ENCODE results near the gene BCAS1. TPM values are rescaled to one million over a fixed set of nuclear protein-coding genes. Genes with fewer than 3 reads are reported as not detected.

BCAS1 gene
- total RNA-seq, 1 experiment from 2014 or later, result not detected

DNA sequence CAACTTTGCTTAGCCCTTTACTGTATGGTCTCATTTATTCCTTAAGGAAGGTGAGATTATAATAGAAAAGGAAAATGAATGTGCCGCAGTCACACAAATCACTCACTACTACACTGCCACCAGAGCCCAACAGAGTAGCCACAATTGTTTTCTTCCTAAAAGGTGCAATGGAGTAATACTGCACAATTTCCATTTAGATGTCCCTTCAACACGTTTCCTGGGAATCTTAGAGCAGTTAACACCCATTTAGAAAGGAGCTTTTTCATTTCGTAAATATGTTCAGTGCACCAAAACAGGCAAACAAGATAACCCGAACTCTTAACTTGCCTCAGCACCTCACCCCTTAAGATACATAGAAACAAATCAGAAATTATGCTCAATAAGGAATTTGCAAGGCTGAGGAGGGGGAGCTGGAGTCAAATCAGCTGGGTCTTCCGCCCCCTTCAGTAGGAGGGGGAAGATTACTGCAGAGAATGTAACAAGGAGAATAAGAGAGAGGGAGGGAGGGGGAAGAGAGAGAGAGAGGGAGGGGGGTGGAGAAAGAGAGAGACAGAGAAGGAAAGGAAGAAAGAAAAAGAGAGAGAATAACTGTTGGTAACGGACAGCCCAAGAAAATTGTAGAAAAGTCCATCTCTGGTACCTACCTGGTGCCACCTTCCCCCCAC lies 155.5 kb downstream of the BCAS1 start:
- DNase-seq (ENCODE audit: extremely low read depth, low read depth), result no peak

GRCh38 chr20:53914091-53914780 lies 156.2 kb downstream of the BCAS1 start:
- no peak for DNase-seq (ENCODE audit: extremely low read depth, low read depth)

DNA sequence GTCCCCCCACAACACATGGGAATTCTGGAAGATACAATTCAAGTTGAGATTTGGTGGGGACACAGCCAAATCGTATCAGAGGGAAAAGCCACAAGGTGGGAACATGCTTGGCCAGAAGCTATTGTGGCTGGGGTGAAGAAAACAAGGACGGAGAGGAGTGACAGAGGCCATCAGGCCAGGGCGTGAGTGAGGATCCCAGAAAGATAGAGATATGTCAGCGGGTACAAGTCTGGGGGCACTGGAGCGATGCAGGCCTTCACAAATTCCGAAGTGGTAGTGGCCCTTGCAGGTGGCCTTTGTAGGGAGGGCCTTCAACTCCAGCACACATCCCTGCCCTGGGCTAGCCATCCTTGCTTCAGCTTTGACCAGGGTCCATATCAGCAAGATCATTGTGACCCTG lies 159.1 kb downstream of the BCAS1 start:
- no peak for DNase-seq (ENCODE audit: extremely low read depth, low read depth)

DNA sequence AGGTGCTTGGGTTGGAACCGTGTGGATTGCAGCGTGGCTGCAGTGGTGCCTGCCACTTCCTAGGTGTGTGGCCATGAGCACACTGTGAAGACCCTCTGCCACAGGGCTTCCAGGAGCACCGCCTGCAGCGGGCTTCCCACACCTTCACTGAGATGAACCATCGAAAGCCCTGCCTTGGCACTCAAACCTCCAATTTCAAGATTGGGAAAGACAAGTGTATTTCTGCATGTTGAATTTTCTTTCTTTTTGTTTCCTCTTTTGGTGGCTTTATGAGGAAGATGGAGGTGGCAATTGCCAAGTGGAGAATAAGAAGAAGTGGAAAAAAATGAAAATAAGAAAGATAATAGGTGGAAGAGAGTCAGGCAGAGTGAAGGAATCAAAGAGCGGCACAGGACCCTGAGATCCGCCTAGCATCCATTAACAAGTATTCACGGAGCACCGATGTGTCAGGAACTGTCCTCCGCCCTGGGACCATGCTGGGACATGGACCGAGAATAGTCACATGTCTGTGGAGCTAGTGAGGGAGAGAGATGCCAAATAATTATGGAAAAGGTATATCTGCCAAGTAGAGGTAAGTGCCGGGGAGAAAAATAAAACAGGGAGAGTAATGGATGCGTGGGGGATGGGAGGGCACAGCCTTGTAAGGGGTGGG lies 159.9 kb downstream of the BCAS1 start:
- no peak for DNase-seq (ENCODE audit: extremely low read depth, low read depth)

DNA sequence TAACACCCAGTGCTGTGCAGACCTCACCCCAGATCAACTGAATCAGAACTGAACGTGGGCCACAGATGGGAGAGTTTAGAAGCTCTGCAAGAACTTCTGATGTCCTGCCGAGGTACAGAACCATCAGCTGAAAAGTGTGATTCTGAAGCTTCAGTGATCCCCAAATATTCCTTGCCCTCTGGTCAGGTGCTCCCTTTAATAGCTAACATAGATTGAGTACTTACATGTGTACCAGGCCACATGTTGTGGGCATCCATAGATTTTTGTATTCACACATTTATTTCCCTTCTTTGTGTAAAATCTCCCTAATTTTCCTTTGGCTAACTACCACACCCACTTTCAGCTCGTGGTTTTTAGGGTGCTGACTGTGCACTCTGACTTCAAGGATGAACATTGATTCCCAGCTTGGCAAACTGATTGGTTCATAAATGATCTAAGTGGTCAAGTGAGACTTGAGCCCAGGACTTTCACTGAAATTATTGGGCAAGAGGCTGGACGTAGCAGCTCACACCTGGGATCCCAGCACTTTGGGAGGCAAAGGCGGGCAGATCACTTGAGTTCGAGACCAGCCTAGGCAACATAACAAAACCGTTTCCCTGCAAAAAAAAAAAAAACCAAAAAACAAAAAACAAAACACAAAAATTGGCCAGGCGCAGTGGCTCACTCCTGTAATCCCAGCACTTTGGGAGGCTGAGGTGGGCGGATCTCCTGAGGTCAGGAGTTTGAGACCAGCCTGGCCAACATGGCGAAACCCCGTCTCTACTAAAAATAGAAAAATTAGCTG lies 162.2 kb downstream of the BCAS1 start:
- no peak for DNase-seq (ENCODE audit: extremely low read depth, low read depth)

GRCh38 chr20:53905820-53906191 lies 164.6 kb downstream of the BCAS1 start:
- no peak for DNase-seq (ENCODE audit: extremely low read depth, low read depth)

GRCh38 chr20:53905019-53905819 lies 165.2 kb downstream of the BCAS1 start:
- DNase-seq (ENCODE audit: extremely low read depth, low read depth), result no peak

DNA sequence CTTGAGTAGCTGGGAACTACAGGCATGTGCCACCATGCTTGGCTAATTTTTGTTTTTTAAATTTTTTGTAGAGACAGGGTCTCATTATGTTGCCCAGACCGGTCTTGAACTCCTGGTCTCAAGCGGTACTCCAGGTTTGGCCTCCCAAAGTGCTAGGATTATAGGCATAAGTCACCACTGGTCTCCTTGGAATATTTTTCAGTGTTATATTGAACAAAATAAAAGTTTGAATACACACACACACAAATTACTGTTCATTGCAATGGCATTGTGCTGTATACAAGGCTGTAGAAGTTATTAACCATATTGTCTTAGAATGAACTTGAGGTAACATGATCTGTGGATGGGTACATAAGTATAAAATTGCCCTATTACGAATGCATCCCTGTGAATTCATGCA lies 166.1 kb downstream of the BCAS1 start:
- DNase-seq (ENCODE audit: extremely low read depth, low read depth), result no peak

- DNase-seq (ENCODE audit: extremely low read depth, low read depth), result no peak
These were observed 166.8 kb downstream of the BCAS1 start for GRCh38 chr20:53903652-53903987.

DNA sequence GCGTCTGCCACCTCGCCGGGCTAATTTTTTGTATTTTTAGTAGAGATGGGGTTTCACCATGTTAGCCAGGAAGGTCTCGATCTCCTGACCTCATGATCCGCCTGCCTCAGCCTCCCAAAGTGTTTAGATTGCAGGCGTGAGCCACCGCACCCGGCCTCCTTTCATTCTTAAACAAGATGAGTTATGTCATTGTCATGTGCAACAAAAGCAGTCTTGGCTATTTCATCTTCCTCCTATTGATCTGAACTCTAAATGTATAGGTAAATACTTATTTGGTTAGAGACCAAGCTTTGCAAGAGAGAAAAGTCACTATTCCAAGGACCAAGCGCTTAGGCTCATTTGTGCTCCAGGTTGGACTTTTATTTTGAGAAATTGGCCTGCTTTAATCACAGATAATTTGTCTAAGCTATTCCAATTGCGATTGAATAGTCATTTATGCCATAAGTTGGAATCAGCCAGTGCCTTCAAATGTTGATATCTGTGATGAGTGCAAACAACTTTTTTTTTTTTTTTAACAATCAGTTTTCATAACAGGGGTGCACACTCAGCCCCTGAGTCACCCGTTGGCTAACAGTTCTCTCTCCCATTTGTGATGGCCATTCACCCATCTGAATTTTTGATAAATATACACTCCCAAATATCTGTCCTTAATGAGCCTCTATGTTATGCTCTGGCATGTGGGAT lies 167.3 kb downstream of the BCAS1 start:
- no peak for DNase-seq (ENCODE audit: extremely low read depth, low read depth)

- DNase-seq (ENCODE audit: extremely low read depth, low read depth), result no peak
These were observed 168.8 kb downstream of the BCAS1 start for GRCh38 chr20:53901497-53902096.

GRCh38 chr20:53901064-53901463 lies 169.3 kb downstream of the BCAS1 start:
- no peak for DNase-seq (ENCODE audit: extremely low read depth, low read depth)

DNA sequence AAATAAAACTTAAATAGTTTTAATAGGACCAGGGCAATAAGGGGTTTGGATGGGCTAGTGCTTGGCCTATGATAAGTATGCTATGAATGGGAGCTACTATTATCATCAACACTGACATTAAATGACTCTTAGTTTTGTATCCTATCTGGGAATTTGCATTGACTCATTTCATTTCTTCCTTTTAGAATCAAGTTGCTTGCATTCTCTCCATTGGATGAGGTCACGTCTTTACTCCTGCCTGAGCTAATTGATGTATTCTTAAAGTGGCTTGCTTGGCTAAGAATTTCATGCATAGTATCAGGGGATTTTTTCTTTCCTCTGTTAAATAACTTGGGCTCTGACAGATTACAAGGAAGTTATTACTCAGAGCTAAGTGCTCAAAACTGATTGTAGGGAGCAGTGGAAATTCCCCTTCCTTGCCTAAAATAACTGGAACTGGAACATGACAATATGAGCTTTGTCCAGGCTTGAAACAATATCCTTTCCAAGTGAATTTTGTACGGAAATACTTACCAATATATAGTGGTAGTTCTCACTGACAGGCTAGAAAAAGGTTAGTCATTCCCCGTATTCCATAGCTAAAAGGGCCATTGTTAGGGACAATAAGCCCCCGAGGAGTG lies 169.9 kb downstream of the BCAS1 start:
- DNase-seq (ENCODE audit: extremely low read depth, low read depth), result no peak

DNA sequence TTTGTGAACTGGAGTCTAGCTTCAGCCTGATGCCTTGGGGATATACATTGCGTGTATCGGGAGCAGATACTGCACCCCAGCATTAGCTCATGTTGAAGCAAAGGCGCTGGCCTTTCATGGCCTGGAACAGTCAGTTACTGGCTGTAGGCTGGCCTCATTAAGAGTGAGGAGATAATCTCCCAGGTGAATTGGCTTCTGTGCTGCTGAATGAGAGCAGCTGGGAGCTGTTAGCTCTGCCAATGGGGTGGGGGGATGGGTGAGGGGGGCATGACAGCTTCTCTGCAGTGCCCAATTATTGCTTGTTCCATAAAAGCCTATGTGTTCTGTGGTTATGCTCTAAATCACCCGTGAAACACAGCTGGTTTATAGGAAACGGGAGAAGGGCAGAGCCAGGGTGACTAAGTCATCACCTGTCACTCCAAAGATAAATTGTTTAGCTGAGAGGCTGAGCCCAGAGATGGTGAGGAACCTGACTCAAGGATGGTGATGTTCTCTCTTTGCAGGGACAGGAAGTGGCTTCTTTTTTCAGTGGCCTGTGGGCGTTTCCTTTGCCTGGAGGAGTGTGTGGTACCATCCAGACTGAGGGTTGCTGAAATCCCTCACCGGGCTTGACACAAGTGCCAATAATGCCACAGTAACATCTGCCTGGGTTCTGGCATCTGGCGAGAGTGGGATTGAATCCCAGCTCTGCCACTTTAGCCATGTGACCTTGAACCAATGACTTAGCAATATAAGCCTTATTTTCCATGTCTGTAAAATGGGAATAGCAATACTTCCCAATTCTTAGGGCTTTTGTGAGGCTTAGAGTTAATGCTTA lies 170.8 kb downstream of the BCAS1 start:
- DNase-seq (ENCODE audit: extremely low read depth, low read depth), result no peak

DNA sequence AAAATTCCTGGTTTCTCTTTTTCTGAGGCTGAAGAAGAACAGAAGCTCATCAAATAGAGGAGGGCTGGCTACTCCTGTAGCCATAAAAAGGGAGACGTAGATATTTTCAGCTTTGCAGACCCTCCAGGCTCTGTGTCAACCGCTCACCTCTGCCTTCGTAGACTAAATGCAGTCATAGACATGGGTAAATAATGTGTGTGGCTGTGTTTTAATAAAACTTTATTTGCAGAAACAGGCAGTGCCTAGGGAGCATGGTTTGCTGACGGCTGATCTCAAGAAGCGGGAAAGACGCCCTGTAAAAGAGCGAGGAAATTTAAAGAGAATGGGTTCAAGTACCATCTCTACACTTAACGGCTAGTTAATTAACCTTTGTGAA lies 171.8 kb downstream of the BCAS1 start:
- DNase-seq (ENCODE audit: extremely low read depth, low read depth), result no peak

DNA sequence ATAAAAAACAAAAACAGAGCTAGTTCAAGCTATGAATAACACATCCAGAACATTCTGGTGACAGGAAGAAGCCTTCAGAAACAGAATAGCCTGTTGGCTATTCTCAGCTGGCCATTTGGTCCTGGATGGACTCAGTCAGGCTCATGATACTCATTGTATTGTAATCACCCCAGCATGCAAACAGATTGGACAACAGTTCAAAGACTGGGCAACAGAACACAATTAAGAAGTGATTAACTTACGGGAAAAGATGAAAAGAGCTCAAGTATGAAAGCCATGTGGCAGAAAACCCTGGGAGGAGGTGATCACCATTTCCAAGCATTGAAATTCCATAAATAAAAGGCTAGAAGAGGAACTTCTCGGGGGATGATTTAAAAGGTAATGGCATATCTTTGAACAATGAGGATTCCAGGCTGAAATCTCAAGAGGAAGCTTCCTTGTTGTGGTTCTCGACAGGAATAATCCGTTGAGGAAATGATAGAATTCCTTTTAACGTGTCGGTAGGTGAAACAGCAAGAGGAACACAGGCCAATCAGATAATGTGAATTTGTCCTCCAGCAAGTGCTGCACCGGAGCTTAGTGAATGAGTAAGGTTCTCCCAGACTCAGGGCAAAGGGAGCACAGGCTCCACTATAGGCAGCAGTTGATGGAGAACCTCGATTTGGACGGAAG lies 172.4 kb downstream of the BCAS1 start:
- DNase-seq (ENCODE audit: extremely low read depth, low read depth), result no peak

- no peak for DNase-seq (ENCODE audit: extremely low read depth, low read depth)
These were observed 173.7 kb downstream of the BCAS1 start for GRCh38 chr20:53896647-53897046.

DNA sequence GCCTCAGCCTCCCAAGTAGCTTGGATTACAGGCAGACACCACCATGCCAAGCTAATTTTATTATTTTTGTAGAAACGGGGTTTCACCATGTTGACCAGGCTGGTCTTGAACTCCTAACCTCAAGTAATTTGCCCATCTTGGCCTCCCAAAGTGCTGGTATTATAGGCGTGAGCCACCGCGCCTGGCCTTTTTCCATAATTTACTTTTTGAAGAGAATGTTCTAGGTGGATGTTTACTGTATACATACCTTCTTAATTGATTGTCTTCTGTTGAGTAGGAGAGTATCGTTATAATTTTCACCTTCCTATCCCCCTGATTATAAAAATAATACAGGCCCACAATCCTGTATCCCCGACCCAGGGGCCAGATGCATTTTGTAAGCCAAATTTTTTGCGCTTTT lies 174.4 kb downstream of the BCAS1 start:
- no peak for DNase-seq (ENCODE audit: extremely low read depth, low read depth)
